ENCODE measurements around the gene NFKBIE. TPM values are rescaled to one million over a fixed set of nuclear protein-coding genes. Genes with fewer than 3 reads are reported as not detected.
A peak's percentile ranks its signal among the peaks of the same experiment; 100 is the strongest.

NFKBIE gene
- total RNA-seq, 2 experiments from 2014 or later = 9.1 to 9.6 TPM

- CTCF ChIA-PET = interaction anchor here (3.3 kb wide), 1 partner anchor 10 kb away, joined by 20 read pairs; no protein-coding TSS in a partner anchor
- Mint-ChIP-seq H3K27ac (no peak overlapping the region), H3K4me1 (ENCODE audit: low read depth) (no peaks in the 10 kb centered on the region), H3K27me3 (ENCODE audit: low read depth) (peaks cover 49% of the 10 kb centered on the region), H3K9me3 (no peaks in the 10 kb centered on the region), H3K4me3 (no peak overlapping the region), H3K36me3 (ENCODE audit: low read depth) (no peaks in the 10 kb centered on the region)
- intact Hi-C loops (cut with micrococcal nuclease) = no loop called here
- no peak for DNase-seq
Observed at GRCh38 chr6:44277763-44278162, 12.4 kb upstream of the NFKBIE start.

- no peak overlapping the region for H3K4me3 Mint-ChIP-seq
- CTCF ChIA-PET = interaction anchor here (3.3 kb wide), 1 partner anchor 9 kb away, joined by 20 read pairs; no protein-coding TSS in a partner anchor
- H3K27ac Mint-ChIP-seq = no peak overlapping the region
- H3K9me3 Mint-ChIP-seq = no peaks in the 10 kb centered on the region
- no peak for DNase-seq
- no peaks in the 10 kb centered on the region for H3K4me1 Mint-ChIP-seq (ENCODE audit: low read depth)
- intact Hi-C loops (cut with micrococcal nuclease) = no loop called here
- H3K27me3 Mint-ChIP-seq (ENCODE audit: low read depth) = peaks cover 53% of the 10 kb centered on the region
- no peaks in the 10 kb centered on the region for H3K36me3 Mint-ChIP-seq (ENCODE audit: low read depth)
Observed at GRCh38 chr6:44276667-44277640, 11.6 kb upstream of the NFKBIE start.

GRCh38 chr6:44275749-44276648, 10.6 kb upstream of the NFKBIE start:
- H3K36me3 Mint-ChIP-seq (ENCODE audit: low read depth) = no peaks in the 10 kb centered on the region
- DNase-seq = peak; percentile 18
- CTCF ChIA-PET = interaction anchor here (0.7 to 2.1 kb wide), 5 partner anchors 9 to 350 kb away, joined by 3 to 9 read pairs (median 3); partner anchors contain the start of gene AARS2
- H3K4me1 Mint-ChIP-seq (ENCODE audit: low read depth) = peaks cover 1% of the 10 kb centered on the region
- H3K9me3 Mint-ChIP-seq = no peaks in the 10 kb centered on the region
- peaks cover 60% of the 10 kb centered on the region for H3K27me3 Mint-ChIP-seq (ENCODE audit: low read depth)
- H3K27ac Mint-ChIP-seq = no peak overlapping the region
- intact Hi-C loops (cut with micrococcal nuclease) = no loop called here
- H3K4me3 Mint-ChIP-seq = no peak overlapping the region

DNA sequence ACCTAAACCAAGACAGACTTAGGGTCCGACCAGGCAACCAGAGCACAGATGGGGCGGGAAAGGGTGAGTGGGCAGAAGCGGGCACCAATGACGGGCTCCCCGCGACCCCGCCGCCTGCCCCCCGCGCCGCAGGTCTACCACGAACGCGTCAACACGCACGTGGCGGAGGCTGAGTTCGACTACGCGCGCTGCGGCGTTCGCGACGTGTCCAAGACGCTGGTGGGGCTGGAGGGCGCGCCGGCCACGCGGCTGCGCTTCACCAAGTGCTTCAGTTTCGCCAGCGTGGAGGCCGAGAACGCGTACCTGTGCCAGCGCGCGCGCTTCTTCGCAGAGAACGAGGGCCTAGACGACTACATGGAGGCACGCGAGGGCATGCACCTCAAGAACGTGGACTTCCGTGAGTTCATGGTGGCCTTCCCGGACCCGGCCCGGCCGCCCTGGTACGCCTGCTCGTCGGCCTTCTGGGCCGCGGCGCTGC, 10.0 kb upstream of the NFKBIE start:
- H3K4me1 Mint-ChIP-seq (ENCODE audit: low read depth) = peaks cover 2% of the 10 kb centered on the region
- H3K9me3 Mint-ChIP-seq = no peaks in the 10 kb centered on the region
- no peaks in the 10 kb centered on the region for H3K36me3 Mint-ChIP-seq (ENCODE audit: low read depth)
- no peak for DNase-seq
- H3K4me3 Mint-ChIP-seq = no peak overlapping the region
- H3K27ac Mint-ChIP-seq = no peak overlapping the region
- CTCF ChIA-PET = interaction anchor here (0.7 to 2.1 kb wide), 5 partner anchors 8 to 349 kb away, joined by 3 to 9 read pairs (median 3); partner anchors contain the start of gene AARS2
- intact Hi-C loops (cut with micrococcal nuclease) = no loop called here
- peaks cover 59% of the 10 kb centered on the region for H3K27me3 Mint-ChIP-seq (ENCODE audit: low read depth)

DNA sequence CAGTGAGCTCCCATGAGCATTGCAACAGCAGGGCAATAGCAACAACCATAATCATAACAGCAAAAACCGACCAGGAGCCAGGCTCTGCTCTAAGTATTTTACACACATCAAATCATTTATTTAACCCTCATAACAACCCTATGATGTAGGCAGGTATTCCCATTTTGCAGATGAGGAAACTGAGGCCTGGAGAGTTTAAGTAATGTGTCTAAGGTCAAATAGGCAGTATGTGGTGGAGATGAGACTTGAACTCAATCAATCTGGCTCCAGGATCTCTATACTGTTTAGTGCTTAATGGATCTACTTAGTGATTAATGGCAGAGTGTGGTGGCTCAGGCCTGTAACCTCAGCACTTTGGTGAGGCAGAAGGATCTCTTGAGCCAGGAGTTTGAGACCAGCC, 8.3 kb upstream of the NFKBIE start:
- no peak overlapping the region for H3K4me3 Mint-ChIP-seq
- CTCF ChIA-PET = no interaction called here
- no peaks in the 10 kb centered on the region for H3K36me3 Mint-ChIP-seq (ENCODE audit: low read depth)
- no peaks in the 10 kb centered on the region for H3K9me3 Mint-ChIP-seq
- no peak for DNase-seq
- peaks cover 17% of the 10 kb centered on the region for H3K4me1 Mint-ChIP-seq (ENCODE audit: low read depth)
- peaks cover 62% of the 10 kb centered on the region for H3K27me3 Mint-ChIP-seq (ENCODE audit: low read depth)
- no peak overlapping the region for H3K27ac Mint-ChIP-seq
- intact Hi-C loops (cut with micrococcal nuclease) = no loop called here

- H3K27ac Mint-ChIP-seq = no peak overlapping the region
- peaks cover 64% of the 10 kb centered on the region for H3K27me3 Mint-ChIP-seq (ENCODE audit: low read depth)
- no peaks in the 10 kb centered on the region for H3K36me3 Mint-ChIP-seq (ENCODE audit: low read depth)
- H3K9me3 Mint-ChIP-seq = no peaks in the 10 kb centered on the region
- H3K4me3 Mint-ChIP-seq = no peak overlapping the region
- intact Hi-C loops (cut with micrococcal nuclease) = no loop called here
- CTCF ChIA-PET = interaction anchor here (1.0 kb wide), 1 partner anchor 32 kb away, joined by 3 read pairs; no protein-coding TSS in a partner anchor
- no peak for DNase-seq
- peaks cover 18% of the 10 kb centered on the region for H3K4me1 Mint-ChIP-seq (ENCODE audit: low read depth)
Observed at GRCh38 chr6:44272999-44273566, 7.7 kb upstream of the NFKBIE start.

- no peaks in the 10 kb centered on the region for H3K36me3 Mint-ChIP-seq (ENCODE audit: low read depth)
- H3K27ac Mint-ChIP-seq = no peak overlapping the region
- H3K9me3 Mint-ChIP-seq = no peaks in the 10 kb centered on the region
- CTCF ChIA-PET = interaction anchor here (0.7 to 1.0 kb wide), 2 partner anchors 33 to 40 kb away, joined by 3 read pairs; partner anchors contain the start of gene AARS2
- H3K27me3 Mint-ChIP-seq (ENCODE audit: low read depth) = peaks cover 58% of the 10 kb centered on the region
- no peak for DNase-seq
- no peak overlapping the region for H3K4me3 Mint-ChIP-seq
- intact Hi-C loops (cut with micrococcal nuclease) = no loop called here
- H3K4me1 Mint-ChIP-seq (ENCODE audit: low read depth) = peaks cover 19% of the 10 kb centered on the region
Observed at GRCh38 chr6:44272529-44272928, 7.2 kb upstream of the NFKBIE start.

DNA sequence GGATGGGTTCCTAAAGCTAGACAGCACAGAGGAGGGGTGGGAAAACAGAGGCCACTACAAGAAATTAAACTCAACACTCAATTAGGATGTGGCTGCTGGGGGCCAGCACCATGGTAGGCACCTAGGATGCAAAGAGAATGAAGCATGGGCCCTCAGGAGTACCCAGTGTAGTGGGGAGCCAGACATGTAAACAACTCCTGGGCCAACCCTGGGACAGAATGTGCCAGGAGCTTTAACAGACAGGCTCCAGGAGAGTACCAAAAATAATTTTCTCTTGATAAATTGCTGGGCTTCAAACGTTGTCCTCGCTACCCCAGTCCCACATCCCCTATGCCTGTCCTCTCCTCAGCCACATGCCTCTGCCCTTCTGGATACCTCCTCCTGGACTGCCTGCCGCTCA, 6.6 kb upstream of the NFKBIE start:
- H3K36me3 Mint-ChIP-seq (ENCODE audit: low read depth) = no peaks in the 10 kb centered on the region
- H3K4me3 Mint-ChIP-seq = no peak overlapping the region
- H3K9me3 Mint-ChIP-seq = no peaks in the 10 kb centered on the region
- peaks cover 52% of the 10 kb centered on the region for H3K27me3 Mint-ChIP-seq (ENCODE audit: low read depth)
- H3K4me1 Mint-ChIP-seq (ENCODE audit: low read depth) = peaks cover 21% of the 10 kb centered on the region
- H3K27ac Mint-ChIP-seq = no peak overlapping the region
- no peak for DNase-seq
- CTCF ChIA-PET = interaction anchor here (0.7 to 1.0 kb wide), 2 partner anchors 33 to 41 kb away, joined by 3 read pairs; partner anchors contain the start of gene AARS2
- intact Hi-C loops (cut with micrococcal nuclease) = no loop called here

DNA sequence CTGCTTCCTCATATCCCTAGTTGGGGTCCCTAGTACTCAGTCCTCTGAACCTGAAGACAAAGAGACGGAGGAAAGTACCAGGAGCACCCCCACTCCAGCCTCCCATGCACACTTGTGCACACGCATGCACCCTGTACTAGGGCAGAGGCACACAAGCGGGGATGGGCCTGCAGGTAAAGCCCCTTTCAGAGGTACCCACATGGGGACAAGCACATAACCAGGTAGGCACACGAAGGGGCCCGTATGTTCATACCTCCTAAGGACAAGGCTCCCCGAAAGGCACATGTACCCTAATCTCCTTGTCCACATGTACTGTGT, 6.0 kb upstream of the NFKBIE start:
- Mint-ChIP-seq H3K27ac (no peak overlapping the region), H3K4me1 (ENCODE audit: low read depth) (peaks cover 26% of the 10 kb centered on the region), H3K9me3 (no peaks in the 10 kb centered on the region), H3K27me3 (ENCODE audit: low read depth) (peaks cover 48% of the 10 kb centered on the region), H3K36me3 (ENCODE audit: low read depth) (no peaks in the 10 kb centered on the region), H3K4me3 (peak overlapping the region; percentile 52)
- DNase-seq = no peak
- intact Hi-C loops (cut with micrococcal nuclease) = no loop called here
- CTCF ChIA-PET = no interaction called here

GRCh38 chr6:44270526-44271405, 5.4 kb upstream of the NFKBIE start:
- peaks cover 48% of the 10 kb centered on the region for H3K27me3 Mint-ChIP-seq (ENCODE audit: low read depth)
- peak overlapping the region; percentile 52 for H3K4me3 Mint-ChIP-seq
- H3K4me1 Mint-ChIP-seq (ENCODE audit: low read depth) = peaks cover 32% of the 10 kb centered on the region
- intact Hi-C loops (cut with micrococcal nuclease) = no loop called here
- no peaks in the 10 kb centered on the region for H3K36me3 Mint-ChIP-seq (ENCODE audit: low read depth)
- H3K9me3 Mint-ChIP-seq = no peaks in the 10 kb centered on the region
- CTCF ChIA-PET = interaction anchor here (1.1 kb wide), 1 partner anchor 101 kb away, joined by 3 read pairs; no protein-coding TSS in a partner anchor
- no peak for DNase-seq
- no peak overlapping the region for H3K27ac Mint-ChIP-seq

GRCh38 chr6:44269921-44270525, 4.7 kb upstream of the NFKBIE start, which contains the start of gene TMEM151B:
TMEM151B (plus strand) TSS chr6:44270450; CDS start chr6:44270743, 293 bp downstream.
- CTCF ChIA-PET = interaction anchor here (1.1 to 5.0 kb wide), 5 partner anchors 27 to 102 kb away, joined by 3 to 164 read pairs (median 41); partner anchors contain the start of gene AARS2
- intact Hi-C loops (cut with micrococcal nuclease) = loop anchor here (2.0 kb wide), 1 partner anchor 27 kb away; no protein-coding TSS in a partner anchor
- Mint-ChIP-seq H3K9me3 (no peaks in the 10 kb centered on the region), H3K27ac (no peak within 1 kb of the TSS), H3K27me3 (ENCODE audit: low read depth) (peaks cover 48% of the 10 kb centered on the region), H3K4me1 (ENCODE audit: low read depth) (peaks cover 32% of the 10 kb centered on the region), H3K36me3 (ENCODE audit: low read depth) (no peaks in the 10 kb centered on the region), H3K4me3 (peak within 1 kb of the TSS; percentile 52)
- no peak for DNase-seq
